ENCODE data around the gene CSNK1G3.
A peak's percentile ranks its signal among the peaks of the same experiment; 100 is the strongest.
"Not testable (repeated sequence)": the region's sequence is repeated elsewhere in the genome, so short reads cannot be mapped to it uniquely, and the experiment has no call there.

CSNK1G3 gene

DNA sequence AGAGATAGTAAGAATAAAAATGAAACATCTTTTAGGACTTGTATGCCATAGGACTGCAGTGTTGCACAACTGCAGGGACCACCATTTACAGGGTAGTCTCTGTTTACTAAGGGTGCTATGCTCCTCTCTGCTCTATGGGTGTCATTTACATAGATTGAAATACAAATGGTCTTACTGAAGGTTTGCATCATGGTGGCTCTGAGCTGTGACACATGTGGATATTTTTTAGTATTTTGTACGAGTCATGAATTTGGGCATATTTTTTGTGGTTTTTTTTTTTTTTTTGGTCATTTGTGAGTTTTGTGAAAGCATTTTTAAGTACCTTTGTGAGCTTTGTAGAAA, 47.4 kb downstream of the CSNK1G3 start:
- no peak for DNase-seq (ENCODE audit: low spot score)

DNA sequence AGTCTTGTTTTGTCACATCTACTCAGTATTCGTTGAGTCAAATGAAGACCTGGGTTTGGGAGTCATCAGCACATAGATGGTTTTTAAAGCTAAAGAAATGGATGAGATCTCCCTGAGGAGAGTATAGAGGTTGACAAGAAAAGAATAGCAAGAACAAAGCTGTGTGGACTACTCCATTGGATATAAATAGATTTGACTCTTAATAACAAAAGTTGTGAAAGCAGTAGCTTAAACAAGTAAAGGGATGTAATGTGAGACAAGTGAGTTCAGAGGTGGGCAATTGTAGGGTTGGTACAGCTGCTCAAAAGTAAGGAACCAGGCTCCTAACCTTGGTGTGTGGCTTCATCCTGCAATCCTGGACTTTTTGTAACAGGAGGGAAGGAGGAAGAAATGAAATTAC, 49.3 kb downstream of the CSNK1G3 start:
- no peak for DNase-seq (ENCODE audit: low spot score)

- DNase-seq (ENCODE audit: low spot score): no peak
These were observed 60.0 kb downstream of the CSNK1G3 start for GRCh38 chr5:123571927-123572326.

DNA sequence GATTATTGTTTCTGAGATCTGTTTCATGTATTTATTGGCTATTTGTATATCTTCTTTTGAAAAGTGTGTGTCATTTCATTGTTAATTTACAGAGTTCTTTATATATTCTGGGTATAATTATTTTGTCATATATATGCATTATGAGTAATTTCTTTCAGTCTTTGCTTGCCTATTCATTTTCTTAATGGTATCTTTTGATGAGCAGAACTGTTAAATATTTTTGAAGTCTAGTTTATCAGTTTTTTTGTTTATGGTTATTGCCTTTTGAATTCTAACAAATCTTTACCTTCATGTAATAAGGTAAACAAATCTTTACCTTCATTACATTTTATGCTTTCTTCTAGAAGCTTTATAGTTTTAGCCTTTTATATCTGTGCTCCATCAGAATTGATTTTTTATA, 66.4 kb downstream of the CSNK1G3 start:
- no peak for DNase-seq (ENCODE audit: low spot score)

- DNase-seq (ENCODE audit: low spot score): no peak
These were observed 67.4 kb downstream of the CSNK1G3 start for GRCh38 chr5:123579410-123579809.

DNA sequence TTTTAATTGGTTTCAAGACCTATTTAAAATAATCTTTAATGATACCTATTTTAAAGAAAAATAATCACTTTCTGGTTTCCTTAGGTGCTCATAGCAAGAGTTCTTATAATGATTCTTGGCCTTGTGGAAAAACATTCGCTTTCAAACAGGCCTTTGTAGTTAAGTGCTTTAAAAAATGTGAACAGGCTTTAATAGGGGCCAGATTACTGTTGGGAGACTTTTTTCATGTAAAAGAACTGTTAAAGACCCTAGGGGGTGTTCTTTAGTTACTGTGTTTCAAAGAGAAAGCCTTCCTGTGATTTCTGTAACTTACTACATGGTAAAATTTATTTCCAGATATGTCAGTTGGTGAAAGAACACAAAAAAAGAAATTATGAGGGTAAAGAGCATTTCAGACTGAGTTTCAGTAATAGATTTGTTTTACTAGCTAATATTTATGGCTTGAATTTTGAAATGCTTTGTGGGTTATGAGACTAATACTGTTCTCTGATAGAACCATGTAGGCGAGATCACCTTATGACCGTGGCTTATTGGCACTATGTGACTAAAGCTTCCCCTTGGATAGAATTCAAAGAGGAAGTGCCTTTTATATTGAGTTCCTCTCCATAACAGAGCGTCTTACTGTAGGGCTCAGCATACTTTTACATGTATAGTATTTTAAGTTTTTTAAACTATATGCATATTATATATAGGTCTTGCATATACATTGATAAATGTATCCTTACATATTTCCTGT, 70.7 kb downstream of the CSNK1G3 start:
- no peak for DNase-seq (ENCODE audit: low spot score)

- no peak for DNase-seq (ENCODE audit: low spot score)
These were observed 73.9 kb downstream of the CSNK1G3 start for GRCh38 chr5:123585871-123586270.

GRCh38 chr5:123594434-123594833, 82.5 kb downstream of the CSNK1G3 start:
- DNase-seq (ENCODE audit: low spot score): no peak

- DNase-seq (ENCODE audit: low spot score): no peak
These were observed 85.0 kb downstream of the CSNK1G3 start for GRCh38 chr5:123597018-123597417.

DNA sequence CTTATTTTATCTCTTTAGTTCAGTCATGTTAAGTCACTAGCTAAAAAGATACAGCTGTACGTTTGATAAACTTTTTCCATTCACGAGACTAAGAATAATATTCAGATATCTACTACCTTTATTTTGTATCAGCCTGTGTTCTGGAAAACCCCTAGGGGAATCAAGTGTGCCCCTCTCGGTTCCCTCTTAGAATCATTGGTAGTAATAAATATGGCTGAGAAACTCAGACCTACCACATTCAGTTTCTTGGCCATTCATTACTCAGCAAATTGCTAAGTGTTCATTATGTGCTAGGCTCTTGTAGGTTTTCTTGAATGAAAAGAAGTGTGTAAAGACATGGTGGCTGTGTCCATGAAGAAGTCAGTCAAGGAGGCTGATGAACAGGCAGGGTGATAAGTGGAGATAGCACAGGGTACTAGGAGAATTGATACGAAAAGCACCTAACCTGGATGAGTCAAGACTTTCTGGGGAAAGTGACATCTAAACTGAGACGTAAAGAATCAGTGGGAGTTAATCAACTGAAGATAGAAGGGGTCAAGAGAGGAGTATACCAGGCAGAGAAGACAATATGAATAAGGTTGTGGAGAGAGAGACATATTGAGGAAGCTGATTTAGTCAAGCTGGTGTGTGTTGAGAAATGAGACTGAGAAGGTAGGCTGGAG, 86.2 kb downstream of the CSNK1G3 start:
- no peak for DNase-seq (ENCODE audit: low spot score)

- DNase-seq (ENCODE audit: low spot score): no peak
These were observed 87.2 kb downstream of the CSNK1G3 start for GRCh38 chr5:123599171-123599570.

GRCh38 chr5:123601610-123602009, 89.6 kb downstream of the CSNK1G3 start:
- DNase-seq (ENCODE audit: low spot score): no peak

GRCh38 chr5:123605822-123606221, 93.8 kb downstream of the CSNK1G3 start:
- no peak for DNase-seq (ENCODE audit: low spot score)

GRCh38 chr5:123610209-123610608, 98.2 kb downstream of the CSNK1G3 start:
- no peak for DNase-seq (ENCODE audit: low spot score)

GRCh38 chr5:123610665-123611405, 98.9 kb downstream of the CSNK1G3 start:
- DNase-seq (ENCODE audit: low spot score): peak; percentile 37

DNA sequence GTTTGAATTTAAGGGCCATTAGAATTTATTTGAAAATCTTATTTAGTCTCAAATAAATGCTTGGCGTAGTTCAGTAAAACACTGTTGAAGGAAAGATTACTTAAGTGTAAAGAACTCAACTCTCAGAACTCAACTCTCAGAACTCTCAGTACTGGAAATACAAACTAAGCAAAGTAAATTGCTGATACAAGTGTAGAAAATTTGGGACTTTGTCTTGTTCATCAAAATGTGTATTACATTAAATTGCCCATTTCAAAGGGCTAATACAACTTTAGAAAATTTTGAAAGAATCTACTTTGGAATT, 99.4 kb downstream of the CSNK1G3 start:
- DNase-seq (ENCODE audit: low spot score): no peak

DNA sequence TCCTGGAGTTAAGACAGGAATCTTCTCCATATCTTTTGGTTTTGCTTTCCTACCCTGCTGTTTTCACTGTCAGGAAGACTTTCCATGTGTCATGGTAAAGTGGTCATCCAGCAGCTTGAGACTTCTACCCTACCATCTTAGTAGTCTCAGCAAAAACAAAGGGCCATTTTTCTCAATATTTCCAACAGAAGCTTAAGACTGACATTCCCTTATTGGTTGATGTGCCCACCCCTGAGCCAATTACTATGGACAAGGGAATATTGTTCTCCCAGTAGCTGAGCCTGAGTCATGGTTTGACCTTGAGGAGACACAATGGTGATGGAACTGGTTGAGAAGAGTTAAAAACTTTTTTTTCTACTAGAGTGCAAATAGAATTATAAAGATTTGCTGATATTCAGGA, 105.6 kb downstream of the CSNK1G3 start:
- no peak for DNase-seq (ENCODE audit: low spot score)

DNA sequence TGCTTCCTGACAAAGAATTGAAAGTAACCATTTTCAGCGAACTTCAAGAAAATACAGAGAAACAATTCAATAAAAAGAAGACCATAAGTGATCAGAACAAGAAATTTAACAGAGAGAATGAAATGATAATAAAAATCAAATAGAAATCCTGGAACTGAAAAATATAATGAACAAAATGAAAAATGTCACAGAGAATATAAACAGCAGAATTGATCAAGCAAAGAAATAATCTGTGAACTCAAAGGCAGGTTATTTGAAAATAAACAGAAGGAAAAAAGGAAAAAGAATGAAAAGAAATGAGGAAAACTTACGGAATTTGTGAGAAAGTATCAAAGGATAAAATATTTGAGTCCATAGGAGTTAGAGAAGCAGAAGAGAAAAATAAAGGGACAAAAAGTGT, 114.1 kb downstream of the CSNK1G3 start:
- no peak for DNase-seq (ENCODE audit: low spot score)

DNA sequence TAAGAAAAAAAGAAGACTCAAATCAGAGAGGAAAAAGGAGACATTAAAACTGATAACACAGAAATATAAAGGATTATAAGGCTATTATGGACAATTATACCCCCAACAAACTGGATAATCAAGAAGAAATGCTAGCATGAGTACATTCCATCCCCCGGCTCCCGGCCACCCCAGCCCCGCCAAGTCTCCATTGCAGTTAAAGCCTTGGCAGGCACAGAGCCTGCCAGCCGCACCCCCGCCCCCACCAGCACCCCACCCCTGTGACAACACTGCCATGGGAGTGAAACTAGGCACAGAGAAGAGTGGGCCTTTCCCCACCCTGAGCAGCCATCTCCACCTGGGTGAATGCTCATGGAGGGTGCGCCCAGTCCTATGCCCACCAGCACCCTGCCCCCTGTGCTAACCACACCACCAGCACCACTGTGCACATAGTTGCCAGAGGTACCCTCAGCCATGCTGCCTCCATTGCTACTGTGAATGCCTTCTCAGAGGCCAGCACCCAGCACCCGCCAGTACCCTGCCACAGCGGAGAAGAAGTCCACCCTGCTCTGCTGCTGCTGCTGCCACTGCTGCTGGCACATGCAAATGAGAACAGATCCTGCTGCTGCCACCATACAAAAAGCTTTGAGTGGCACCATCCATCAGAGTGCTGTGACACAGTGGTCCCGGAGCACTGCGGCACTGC, 117.0 kb downstream of the CSNK1G3 start:
- no peak for DNase-seq (ENCODE audit: low spot score)

DNA sequence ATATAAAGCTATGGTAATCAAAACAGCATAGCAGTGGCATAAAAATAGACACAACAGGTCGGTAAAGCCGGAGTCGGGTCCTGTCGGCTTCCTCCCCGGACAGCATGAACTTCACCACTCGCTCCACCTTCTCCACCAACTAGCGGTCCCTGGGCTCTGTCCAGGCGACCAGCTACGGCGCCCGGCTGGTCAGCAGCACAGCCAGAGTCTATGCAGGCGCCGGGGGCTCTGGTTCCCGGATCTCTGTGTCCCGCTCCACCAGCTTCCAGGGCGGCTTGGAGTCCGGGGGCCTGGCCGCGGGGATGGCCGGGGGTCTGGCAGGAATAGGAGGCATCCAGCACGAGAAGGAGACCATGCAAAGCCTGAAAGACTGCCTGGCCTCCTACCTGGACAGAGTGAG, 124.0 kb downstream of the CSNK1G3 start:
- no peak for DNase-seq (ENCODE audit: low spot score)

GRCh38 chr5:123637028-123637427, 125.1 kb downstream of the CSNK1G3 start:
- not testable (repeated sequence) for DNase-seq (ENCODE audit: low spot score)

- no peak for DNase-seq (ENCODE audit: low spot score)
These were observed 127.3 kb downstream of the CSNK1G3 start for GRCh38 chr5:123639244-123639643.

Data from CD4-positive, alpha-beta T cell treated with Interleukin-6 at 100 ng/mL for 8 hours (primary cell).